NT2/D1 (cell line): ENCODE results near the gene TIMM44.

Experiments
- DNase-seq: peaks from one replicate; pipeline ENCODE4 v3.0.0-alpha.2; 2011; ENCODE audit warnings: low read depth, low spot score
- H3K27me3 ChIP-seq: 2 replicates; pipeline ENCODE4 v1.6.0; 2011; ENCODE audit warnings: mild to moderate bottlenecking; ENCODE audit not compliant: insufficient read length, insufficient read depth
- H3K36me3 ChIP-seq: 2 replicates; pipeline ENCODE4 v1.6.1; 2011; ENCODE audit warnings: mild to moderate bottlenecking, low read length, mixed read lengths; ENCODE audit not compliant: insufficient read depth, insufficient read length
- H3K4me1 ChIP-seq: 2 replicates; pipeline ENCODE4 v1.5.1; 2011; ENCODE audit not compliant: insufficient read depth, insufficient read length
- H3K4me3 ChIP-seq: 2 replicates; pipeline ENCODE4 v1.5.1; 2011; ENCODE audit warnings: low read depth; ENCODE audit not compliant: insufficient read length
- H3K9ac ChIP-seq: 2 replicates; pipeline ENCODE4 v1.6.0; 2011; ENCODE audit warnings: low read depth; ENCODE audit not compliant: insufficient read length
- H3K9me3 ChIP-seq: 2 replicates; pipeline ENCODE4 v1.5.1; 2011; ENCODE audit warnings: mild to moderate bottlenecking, low read length; ENCODE audit not compliant: insufficient read depth
- SUZ12 ChIP-seq: IDR thresholded peaks from 2 replicates; pipeline ENCODE4 v1.6.1; 2011; ENCODE audit not compliant: insufficient read length, insufficient read depth; ENCODE audit errors: extremely low read depth
- YY1 ChIP-seq: IDR thresholded peaks from 2 replicates; pipeline ENCODE4 v1.6.1; 2011; ENCODE audit not compliant: insufficient read length, insufficient read depth
- ZNF274 ChIP-seq: IDR thresholded peaks from 2 replicates; pipeline ENCODE4 v1.6.1; 2011; ENCODE audit warnings: mild to moderate bottlenecking, low read depth, low read length

Gene TIMM44

DNA sequence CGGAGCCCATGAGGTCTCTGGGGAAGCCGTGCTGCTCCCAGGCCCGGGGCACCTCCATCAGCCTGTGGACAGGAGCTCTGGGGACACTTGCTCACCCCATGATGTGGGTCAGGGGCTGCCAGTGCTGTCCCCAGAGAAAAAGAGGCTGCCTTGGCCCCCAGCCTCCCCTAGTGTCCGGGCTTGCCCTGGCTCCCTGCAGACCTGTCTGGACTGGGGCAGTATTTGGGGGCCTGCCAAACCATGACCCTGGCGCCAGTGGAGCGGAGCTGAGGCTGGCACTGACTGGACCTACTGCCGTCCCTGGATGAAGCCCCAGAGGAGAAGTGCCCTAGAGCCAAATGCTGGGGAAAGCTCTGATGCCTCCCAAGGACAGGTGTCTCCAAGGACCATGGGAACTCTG, 31.6 kb upstream of the TIMM44 start:
- Histone ChIP-seq H3K36me3 (peaks cover 89% of the 10 kb centered on the region), H3K4me1 (peaks cover 16% of the 10 kb centered on the region), H3K4me3 (no peak overlapping the region), H3K27me3 (no peaks in the 10 kb centered on the region), H3K9ac (no peak overlapping the region), H3K9me3 (no peaks in the 10 kb centered on the region)
- TF ChIP-seq YY1: no peak
- DNase-seq: no peak

- Histone ChIP-seq H3K9me3 (no peaks in the 10 kb centered on the region), H3K36me3 (peaks cover 85% of the 10 kb centered on the region), H3K4me3 (no peak overlapping the region), H3K27me3 (no peaks in the 10 kb centered on the region), H3K9ac (no peak overlapping the region), H3K4me1 (peaks cover 21% of the 10 kb centered on the region)
- DNase-seq: no peak
- TF ChIP-seq SUZ12: no peak
- no peak for TF ChIP-seq ZNF274
- TF ChIP-seq YY1: no peak
These were observed 30.4 kb upstream of the TIMM44 start for GRCh38 chr19:7973883-7974282.

DNA sequence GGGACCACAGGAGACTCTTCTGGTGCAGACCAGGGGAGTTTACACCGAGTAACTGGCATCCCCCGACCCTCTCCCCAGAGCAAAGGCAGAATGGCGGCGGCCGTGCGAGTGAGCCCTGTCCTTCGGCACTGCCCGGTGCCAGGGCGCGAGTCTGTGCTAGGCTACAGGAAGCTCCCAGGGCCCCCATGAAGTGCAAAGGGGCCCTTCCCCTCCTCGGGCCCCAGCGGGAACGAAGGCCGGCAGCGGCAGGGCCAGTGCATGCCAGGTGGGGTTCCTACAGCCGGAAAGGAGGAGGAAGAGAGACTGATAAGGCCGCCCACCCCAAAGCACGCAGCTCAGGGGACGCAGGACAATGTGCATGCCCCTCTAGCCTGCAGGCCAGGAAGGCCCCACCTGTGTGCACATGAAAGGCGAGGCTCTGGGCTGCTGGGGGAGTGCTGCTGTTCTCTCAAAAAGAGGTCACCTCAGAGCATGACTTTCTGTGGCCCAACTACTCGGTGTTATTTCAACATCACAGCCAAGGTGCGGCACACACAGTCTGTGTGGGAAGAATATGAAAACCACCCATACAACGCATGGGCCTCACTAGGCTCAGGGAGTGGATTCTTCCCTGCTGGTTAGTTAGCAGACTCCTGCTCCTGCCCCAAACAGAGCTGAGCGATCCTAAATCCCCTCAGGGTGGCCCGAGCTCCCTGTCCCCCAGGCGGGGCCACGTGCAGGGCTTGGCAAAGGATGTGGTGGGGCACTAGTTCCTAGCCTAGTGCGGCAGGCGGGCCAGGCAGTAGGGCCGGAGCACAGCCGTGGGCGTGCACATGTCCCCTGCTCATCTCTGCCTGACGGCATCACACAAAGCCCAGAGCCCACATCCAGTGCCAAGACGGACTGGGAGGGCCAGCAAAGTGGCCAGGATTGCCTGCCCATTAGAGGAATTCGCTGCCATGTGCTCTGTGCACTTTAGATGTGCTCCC, 28.4 kb upstream of the TIMM44 start:
- TF ChIP-seq SUZ12: no peak
- TF ChIP-seq ZNF274: no peak
- no peak for TF ChIP-seq YY1
- Histone ChIP-seq H3K4me3 (no peak overlapping the region), H3K9me3 (no peaks in the 10 kb centered on the region), H3K27me3 (no peaks in the 10 kb centered on the region), H3K9ac (no peak overlapping the region), H3K36me3 (peaks cover 85% of the 10 kb centered on the region), H3K4me1 (peaks cover 36% of the 10 kb centered on the region)
- no peak for DNase-seq

GRCh38 chr19:7970716-7971448, 27.4 kb upstream of the TIMM44 start:
- Histone ChIP-seq H3K27me3 (no peaks in the 10 kb centered on the region), H3K9ac (no peak overlapping the region), H3K4me1 (peaks cover 36% of the 10 kb centered on the region), H3K36me3 (peaks cover 88% of the 10 kb centered on the region), H3K9me3 (no peaks in the 10 kb centered on the region), H3K4me3 (no peak overlapping the region)
- TF ChIP-seq SUZ12: no peak
- TF ChIP-seq YY1: no peak
- no peak for TF ChIP-seq ZNF274
- peak; percentile 59 for DNase-seq

DNA sequence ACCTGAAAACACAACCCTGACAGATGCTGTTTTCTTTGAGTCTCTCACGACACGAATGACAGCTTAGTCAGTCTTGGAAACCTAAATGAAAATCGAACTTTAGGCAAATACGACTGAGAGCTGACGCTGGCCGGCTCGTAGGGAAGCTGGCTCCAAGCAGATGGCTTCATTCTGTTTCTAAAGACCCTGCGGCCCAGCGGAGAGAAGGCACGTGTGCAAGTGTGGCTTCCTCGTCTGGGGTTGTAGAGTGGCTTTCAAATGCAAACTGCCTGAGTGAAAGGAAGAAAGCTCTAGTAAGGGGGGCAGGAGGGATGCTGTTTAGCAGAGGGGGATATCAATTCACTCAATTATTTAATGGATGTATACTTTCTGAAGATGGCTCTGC, 26.1 kb upstream of the TIMM44 start:
- TF ChIP-seq YY1: no peak
- no peak for TF ChIP-seq ZNF274
- TF ChIP-seq SUZ12: no peak
- H3K36me3 ChIP-seq: peaks cover 88% of the 10 kb centered on the region

DNA sequence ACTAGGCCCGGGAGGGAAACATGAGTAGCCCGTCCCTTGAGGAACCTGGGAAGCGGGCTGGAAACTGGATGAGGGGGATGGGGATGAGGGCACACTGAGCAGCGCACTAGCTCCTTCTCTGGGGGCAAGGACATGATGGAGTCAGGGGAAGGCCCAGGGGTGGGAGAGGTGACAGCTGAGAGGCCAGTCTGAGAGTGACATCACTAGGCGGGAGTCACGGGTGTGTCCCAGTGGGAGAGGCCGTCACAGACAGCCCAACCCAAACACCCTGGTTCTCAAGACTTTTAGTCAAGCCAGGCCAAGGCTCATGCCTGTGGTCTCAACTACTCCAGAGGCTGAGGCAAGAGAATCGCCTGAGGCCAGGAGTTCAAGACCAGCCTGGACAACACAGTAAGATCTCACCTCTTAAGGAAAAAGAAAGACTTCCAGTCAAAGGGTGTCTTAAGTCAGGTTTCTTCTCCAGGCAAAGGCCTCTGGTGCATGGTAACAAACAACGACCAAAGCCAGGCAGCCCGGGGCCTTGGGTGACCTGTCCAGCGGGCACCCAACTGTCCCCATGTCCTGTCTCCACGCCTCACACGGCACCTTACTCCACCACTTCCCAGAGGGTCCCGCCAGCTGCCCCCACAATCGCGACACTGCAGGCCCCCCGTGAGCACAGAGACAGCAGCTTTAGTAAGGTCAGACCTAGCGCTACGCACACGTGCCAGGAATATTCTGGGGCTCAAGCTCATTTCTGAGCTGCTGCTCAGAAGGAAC, 25.5 kb upstream of the TIMM44 start:
- Histone ChIP-seq H3K9me3 (no peaks in the 10 kb centered on the region), H3K4me3 (no peak overlapping the region), H3K9ac (peak overlapping the region; percentile 14), H3K4me1 (peaks cover 36% of the 10 kb centered on the region), H3K27me3 (no peaks in the 10 kb centered on the region), H3K36me3 (peaks cover 88% of the 10 kb centered on the region)
- TF ChIP-seq SUZ12 (no peak), ZNF274 (no peak), YY1 (no peak)
- DNase-seq: no peak

More for the DNA sequence above, 26.1 kb upstream of the TIMM44 start:
- H3K4me1 ChIP-seq: peaks cover 36% of the 10 kb centered on the region
- peak overlapping the region; percentile 14 for H3K9ac ChIP-seq
- peak; percentile 86 for DNase-seq
- no peaks in the 10 kb centered on the region for H3K27me3 ChIP-seq
- no peaks in the 10 kb centered on the region for H3K9me3 ChIP-seq
- H3K4me3 ChIP-seq: no peak overlapping the region
